Uterine smooth muscle cell (primary cell): ENCODE measurements around the gene CPNE8. TPM values are rescaled to one million over a fixed set of nuclear protein-coding genes. Genes with fewer than 3 reads are reported as not detected.

Source experiments
- total RNA-seq: library from RNA; depleted of rRNA; stranded (reverse); fragments of >200 nt; gene quantifications from 2 replicates; pipeline ENCODE4 v1.2.3, GENCODE V29; 2014

Gene CPNE8
- 14.7 and 15.7 TPM in 2 replicates for total RNA-seq

GRCh38 chr12:38905480-38906351 is at the start of gene CPNE8:
Gene CPNE8, minus strand, starts transcription at chr12:38905591. Its CDS starts 57 bp downstream, at chr12:38905534.

